ENCODE data around the gene PHF21B.

The PHF21B gene

DNA sequence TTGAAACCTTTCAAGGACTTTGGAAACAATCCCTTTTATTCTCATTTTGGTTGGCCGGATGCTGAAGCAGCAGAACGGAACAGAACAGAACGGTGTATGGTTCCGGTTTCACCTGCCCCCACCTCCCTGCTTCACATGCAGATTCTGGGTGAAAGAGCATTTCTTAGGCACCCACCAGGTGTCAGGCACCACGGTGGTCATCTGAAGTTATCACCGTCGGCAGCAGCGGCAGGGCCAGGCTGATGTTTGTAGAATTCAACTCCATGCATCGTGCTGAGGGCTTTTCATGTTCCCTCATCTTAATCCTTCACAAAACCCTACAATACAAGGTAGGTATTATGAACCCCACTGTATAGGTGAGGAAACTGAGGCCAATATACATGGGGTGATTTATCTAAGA lies 13.6 kb upstream of the PHF21B start:
- H3K9ac ChIP-seq (ENCODE audit: low read depth, low read length, poor library complexity), result no peak overlapping the region
- H3K79me1 ChIP-seq (ENCODE audit: low read depth, low read length), result no peaks in the 10 kb centered on the region
- H4K8ac ChIP-seq (ENCODE audit: low read depth, low read length), result no peak overlapping the region
- no peak overlapping the region for H2BK120ac ChIP-seq (ENCODE audit: low read depth, low read length)
- H2BK15ac ChIP-seq (ENCODE audit: low read length), result no peak overlapping the region
- no peak overlapping the region for H3K18ac ChIP-seq (ENCODE audit: low read length)
- no CpG with 5 or more reads among the region's 9 CpGs for WGBS, 2 donors (ENCODE audit: extremely low coverage in 2 of 2, insufficient read length in 2 of 2, insufficient replicate concordance in 1 of 2)
- H2AK5ac ChIP-seq (ENCODE audit: low read depth, low read length), result no peak overlapping the region
- no peaks in the 10 kb centered on the region for H3K36me3 ChIP-seq (replicated peaks in 1 of 2; ENCODE audit: control insufficient read depth in 2 of 2, insufficient read depth in 2 of 2, low read length in 2 of 2)
- no peak overlapping the region for H3K14ac ChIP-seq (ENCODE audit: low read length)
- no peak overlapping the region for H4K91ac ChIP-seq (ENCODE audit: low read depth, low read length, poor library complexity)
- H3K4me2 ChIP-seq (ENCODE audit: insufficient read depth, low read length, poor library complexity, severe bottlenecking), result no peak overlapping the region
- H3K27me3 ChIP-seq (ENCODE audit: control insufficient read depth in 3 of 3, insufficient read depth in 3 of 3, low read depth in 1 of 3, low read length in 3 of 3), result peaks cover 0 to 28% (median 0%) of the 10 kb centered on the region in 3 experiments
- H3K4me3 ChIP-seq (ENCODE audit: low read length in 2 of 2), result no peak overlapping the region
- no peak overlapping the region for H2AFZ ChIP-seq (ENCODE audit: low read length)
- H3K23ac ChIP-seq (ENCODE audit: low read depth, low read length, poor library complexity), result no peak overlapping the region
- H2BK5ac ChIP-seq (ENCODE audit: low read length), result no peak overlapping the region
- H2BK12ac ChIP-seq (ENCODE audit: low read length), result no peak overlapping the region
- H3K4me1 ChIP-seq (ENCODE audit: control insufficient read depth in 2 of 2, insufficient read depth in 1 of 2, low read depth in 1 of 2, low read length in 2 of 2), result no peaks in the 10 kb centered on the region
- DNase-seq (ENCODE audit: low spot score), result no peak
- H3K27ac ChIP-seq (replicated peaks; ENCODE audit: low read length), result no peak overlapping the region
- H3K9me3 ChIP-seq (replicated peaks in 1 of 2; ENCODE audit: control insufficient read depth in 2 of 2, insufficient read depth in 1 of 2, low read depth in 1 of 2, low read length in 2 of 2), result no peaks in the 10 kb centered on the region
- no peak overlapping the region for H3K4ac ChIP-seq (ENCODE audit: low read length)

DNA sequence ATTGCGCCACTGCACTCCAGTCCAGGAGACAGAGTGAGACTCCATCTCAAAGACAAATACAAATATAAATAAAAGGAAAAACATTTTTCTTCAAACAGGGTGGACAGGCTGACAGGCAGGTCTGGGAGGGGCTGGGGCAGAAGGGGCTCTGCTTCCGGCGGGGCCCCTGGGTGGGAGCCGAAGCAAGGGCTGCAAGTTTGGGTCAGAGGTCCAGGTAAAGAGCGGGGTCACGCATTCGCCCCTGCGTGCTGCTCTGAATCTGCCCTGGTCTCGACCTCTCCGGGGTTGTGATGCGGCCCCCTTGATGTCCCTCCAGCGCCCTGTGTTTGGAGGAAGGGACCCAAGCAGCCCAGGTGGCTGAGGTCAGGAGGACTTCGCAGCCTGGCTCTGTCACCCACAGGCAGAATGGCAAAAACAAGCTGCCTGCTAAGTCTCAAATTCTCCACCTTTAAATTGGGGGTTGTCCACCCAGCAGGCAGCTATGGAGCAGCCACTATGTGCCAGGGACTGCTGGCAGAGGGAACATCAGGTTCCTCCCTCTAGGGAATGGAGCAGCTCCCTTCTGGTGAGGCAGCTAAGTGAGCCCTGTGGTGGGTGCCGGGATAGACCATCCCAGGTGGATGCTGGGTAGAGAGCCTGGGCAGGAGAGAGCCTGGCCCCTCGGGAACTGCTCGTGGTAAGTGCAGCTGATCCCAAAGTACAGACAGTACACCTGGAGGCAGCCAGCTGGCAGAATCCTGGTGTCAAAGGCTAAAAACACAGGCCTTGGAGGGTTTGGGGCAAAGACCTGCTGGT lies 10.3 kb upstream of the PHF21B start:
- Histone ChIP-seq H2AFZ (ENCODE audit: low read length) (no peak overlapping the region), H3K4me2 (ENCODE audit: insufficient read depth, low read length, poor library complexity, severe bottlenecking) (no peak overlapping the region), H3K4me1 (ENCODE audit: control insufficient read depth in 2 of 2, insufficient read depth in 1 of 2, low read depth in 1 of 2, low read length in 2 of 2) (no peaks in the 10 kb centered on the region), H4K91ac (ENCODE audit: low read depth, low read length, poor library complexity) (no peak overlapping the region), H3K79me1 (ENCODE audit: low read depth, low read length) (no peaks in the 10 kb centered on the region), H4K8ac (ENCODE audit: low read depth, low read length) (no peak overlapping the region), H3K9me3 (replicated peaks in 1 of 2; ENCODE audit: control insufficient read depth in 2 of 2, insufficient read depth in 1 of 2, low read depth in 1 of 2, low read length in 2 of 2) (no peaks in the 10 kb centered on the region), H3K4ac (ENCODE audit: low read length) (no peak overlapping the region), H3K27me3 (ENCODE audit: control insufficient read depth in 3 of 3, insufficient read depth in 3 of 3, low read depth in 1 of 3, low read length in 3 of 3) (peaks cover 0 to 37% (median 0%) of the 10 kb centered on the region in 3 experiments), H3K27ac (replicated peaks; ENCODE audit: low read length) (no peak overlapping the region), H2BK12ac (ENCODE audit: low read length) (peak overlapping the region; percentile 16), H3K9ac (ENCODE audit: low read depth, low read length, poor library complexity) (no peak overlapping the region), H2AK5ac (ENCODE audit: low read depth, low read length) (peak overlapping the region; percentile 66), H3K23ac (ENCODE audit: low read depth, low read length, poor library complexity) (no peak overlapping the region), H3K18ac (ENCODE audit: low read length) (no peak overlapping the region), H3K4me3 (ENCODE audit: low read length in 2 of 2) (no peak overlapping the region), H2BK120ac (ENCODE audit: low read depth, low read length) (no peak overlapping the region), H3K14ac (ENCODE audit: low read length) (no peak overlapping the region), H3K36me3 (replicated peaks in 1 of 2; ENCODE audit: control insufficient read depth in 2 of 2, insufficient read depth in 2 of 2, low read length in 2 of 2) (no peaks in the 10 kb centered on the region), H2BK15ac (ENCODE audit: low read length) (no peak overlapping the region), H2BK5ac (ENCODE audit: low read length) (no peak overlapping the region)
- DNase-seq (ENCODE audit: low spot score), result no peak
- WGBS, 2 donors (ENCODE audit: extremely low coverage in 2 of 2, insufficient read length in 2 of 2, insufficient replicate concordance in 1 of 2), result no CpG with 5 or more reads among the region's 16 CpGs

DNA sequence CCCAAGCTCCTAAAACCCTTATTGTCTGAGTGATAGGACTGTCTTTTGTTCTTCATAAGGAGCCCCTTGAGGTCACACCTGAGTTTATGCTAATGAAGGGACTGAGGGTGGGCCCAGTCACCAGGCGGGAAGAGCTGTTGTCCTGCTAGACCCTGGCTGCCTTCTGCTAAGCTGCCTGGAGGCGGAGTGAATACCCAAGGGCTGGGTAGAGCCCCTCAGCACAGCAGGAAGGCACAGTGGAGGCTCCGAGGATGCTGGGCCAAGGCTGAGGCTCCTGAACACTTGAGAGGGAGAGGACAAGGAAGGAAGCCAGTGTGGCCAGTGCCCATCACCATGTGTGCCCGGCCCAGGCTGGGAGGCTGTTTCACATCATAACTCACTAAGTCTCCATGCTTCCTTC lies 4.8 kb upstream of the PHF21B start:
- Histone ChIP-seq H3K4me3 (ENCODE audit: low read length in 2 of 2) (no peak overlapping the region), H3K79me1 (ENCODE audit: low read depth, low read length) (no peaks in the 10 kb centered on the region), H3K9me3 (replicated peaks in 1 of 2; ENCODE audit: control insufficient read depth in 2 of 2, insufficient read depth in 1 of 2, low read depth in 1 of 2, low read length in 2 of 2) (no peaks in the 10 kb centered on the region), H3K27me3 (ENCODE audit: control insufficient read depth in 3 of 3, insufficient read depth in 3 of 3, low read depth in 1 of 3, low read length in 3 of 3) (peaks cover 0 to 31% (median 0%) of the 10 kb centered on the region in 3 experiments), H4K8ac (ENCODE audit: low read depth, low read length) (no peak overlapping the region), H3K4me1 (ENCODE audit: control insufficient read depth in 2 of 2, insufficient read depth in 1 of 2, low read depth in 1 of 2, low read length in 2 of 2) (peaks cover 1 to 7% of the 10 kb centered on the region in 2 donors), H3K14ac (ENCODE audit: low read length) (no peak overlapping the region), H4K91ac (ENCODE audit: low read depth, low read length, poor library complexity) (no peak overlapping the region), H2BK5ac (ENCODE audit: low read length) (no peak overlapping the region), H2AFZ (ENCODE audit: low read length) (no peak overlapping the region), H3K23ac (ENCODE audit: low read depth, low read length, poor library complexity) (no peak overlapping the region), H2BK15ac (ENCODE audit: low read length) (no peak overlapping the region), H2BK12ac (ENCODE audit: low read length) (no peak overlapping the region), H3K9ac (ENCODE audit: low read depth, low read length, poor library complexity) (no peak overlapping the region), H3K36me3 (replicated peaks in 1 of 2; ENCODE audit: control insufficient read depth in 2 of 2, insufficient read depth in 2 of 2, low read length in 2 of 2) (no peaks in the 10 kb centered on the region), H3K18ac (ENCODE audit: low read length) (no peak overlapping the region), H3K4ac (ENCODE audit: low read length) (no peak overlapping the region), H3K4me2 (ENCODE audit: insufficient read depth, low read length, poor library complexity, severe bottlenecking) (no peak overlapping the region), H2AK5ac (ENCODE audit: low read depth, low read length) (no peak overlapping the region), H3K27ac (replicated peaks; ENCODE audit: low read length) (no peak overlapping the region), H2BK120ac (ENCODE audit: low read depth, low read length) (no peak overlapping the region)
- WGBS, 2 donors (ENCODE audit: extremely low coverage in 2 of 2, insufficient read length in 2 of 2, insufficient replicate concordance in 1 of 2), result no CpG with 5 or more reads among the region's 4 CpGs
- no peak for DNase-seq (ENCODE audit: low spot score)

DNA sequence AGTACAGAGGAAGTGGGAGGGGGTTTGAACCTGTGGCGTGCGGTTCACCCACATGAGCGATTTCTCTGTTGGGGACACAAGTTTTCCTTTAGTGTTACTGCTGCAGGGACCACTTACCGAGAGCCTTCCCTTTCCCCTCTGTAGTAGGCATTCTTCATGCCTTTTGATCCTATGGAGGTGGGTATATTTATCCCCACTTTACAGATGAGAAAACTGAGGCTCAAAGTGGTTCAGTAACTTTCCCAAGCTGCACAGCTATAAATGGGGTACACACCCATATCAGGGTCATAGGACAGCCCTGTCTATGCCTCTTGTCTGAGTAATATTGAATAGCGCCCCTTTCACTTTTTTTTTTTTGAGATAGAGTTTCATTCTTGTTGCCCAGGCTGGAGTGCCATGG lies 3.3 kb upstream of the PHF21B start:
- no peak overlapping the region for H3K4me3 ChIP-seq (ENCODE audit: low read length in 2 of 2)
- peaks cover 1 to 7% of the 10 kb centered on the region in 2 donors for H3K4me1 ChIP-seq (ENCODE audit: control insufficient read depth in 2 of 2, insufficient read depth in 1 of 2, low read depth in 1 of 2, low read length in 2 of 2)
- no peak overlapping the region for H2BK5ac ChIP-seq (ENCODE audit: low read length)
- no peak overlapping the region for H3K4ac ChIP-seq (ENCODE audit: low read length)
- no peak overlapping the region for H3K27ac ChIP-seq (replicated peaks; ENCODE audit: low read length)
- H2AFZ ChIP-seq (ENCODE audit: low read length), result no peak overlapping the region
- H3K27me3 ChIP-seq (ENCODE audit: control insufficient read depth in 3 of 3, insufficient read depth in 3 of 3, low read depth in 1 of 3, low read length in 3 of 3), result peaks cover 0 to 23% (median 0%) of the 10 kb centered on the region in 3 experiments
- H3K18ac ChIP-seq (ENCODE audit: low read length), result no peak overlapping the region
- DNase-seq (ENCODE audit: low spot score), result no peak
- H3K36me3 ChIP-seq (replicated peaks in 1 of 2; ENCODE audit: control insufficient read depth in 2 of 2, insufficient read depth in 2 of 2, low read length in 2 of 2), result no peaks in the 10 kb centered on the region
- no peak overlapping the region for H4K8ac ChIP-seq (ENCODE audit: low read depth, low read length)
- no peak overlapping the region for H2BK120ac ChIP-seq (ENCODE audit: low read depth, low read length)
- no peaks in the 10 kb centered on the region for H3K9me3 ChIP-seq (replicated peaks in 1 of 2; ENCODE audit: control insufficient read depth in 2 of 2, insufficient read depth in 1 of 2, low read depth in 1 of 2, low read length in 2 of 2)
- H2BK15ac ChIP-seq (ENCODE audit: low read length), result no peak overlapping the region
- no peak overlapping the region for H3K4me2 ChIP-seq (ENCODE audit: insufficient read depth, low read length, poor library complexity, severe bottlenecking)
- no peak overlapping the region for H3K23ac ChIP-seq (ENCODE audit: low read depth, low read length, poor library complexity)
- H2AK5ac ChIP-seq (ENCODE audit: low read depth, low read length), result no peak overlapping the region
- H3K9ac ChIP-seq (ENCODE audit: low read depth, low read length, poor library complexity), result no peak overlapping the region
- H3K14ac ChIP-seq (ENCODE audit: low read length), result no peak overlapping the region
- H3K79me1 ChIP-seq (ENCODE audit: low read depth, low read length), result no peaks in the 10 kb centered on the region
- no peak overlapping the region for H2BK12ac ChIP-seq (ENCODE audit: low read length)
- no peak overlapping the region for H4K91ac ChIP-seq (ENCODE audit: low read depth, low read length, poor library complexity)
- no CpG with 5 or more reads among the region's 5 CpGs for WGBS, 2 donors (ENCODE audit: extremely low coverage in 2 of 2, insufficient read length in 2 of 2, insufficient replicate concordance in 1 of 2)
